Gastrocnemius medialis (tissue), 4 donors: ENCODE data around the gene SLC8B1.

Experiments used
- CTCF ChIP-seq, 5 experiments: fragments of 450-650 bp in 3 of 5; fragments of 200-600 bp in 2 of 5; sonication (generic) in 2 of 5; IDR thresholded peaks in 4 of 5; conservative IDR thresholded peaks in 1 of 5; 1 replicate in 4 of 5; 2 replicates in 1 of 5; pipeline ENCODE4 v1.5.1; 2016 to 2019; ENCODE audit warnings: antibody characterized with exemption in 5 of 5, mild to moderate bottlenecking in 3 of 5, moderate library complexity in 3 of 5
- POLR2A ChIP-seq, 2 donors: fragments of 450-650 bp; IDR thresholded peaks; one replicate each; pipeline ENCODE4 v1.6.1; 2017; ENCODE audit warnings: antibody characterized with exemption in 2 of 2, mild to moderate bottlenecking in 2 of 2, moderate library complexity in 2 of 2

GRCh38 chr12:113365639-113366395 is 30.9 kb upstream of the SLC8B1 start:
- TF ChIP-seq CTCF (IDR thresholded peaks at IDR 0.05 in 4 of 5, conservative IDR thresholded peaks at IDR 0.05 in 1 of 5) (no peak), POLR2A (IDR thresholded peaks at IDR 0.05) (no peak)
